HG03521 (cell line): ENCODE data around the gene PLEKHG4.

Experiments
- ATAC-seq: cut with Tn5 transposase; IDR thresholded peaks from one replicate; pipeline ENCODE4 v1.9.1; 2021; ENCODE audit warnings: mild to moderate bottlenecking, moderate library complexity; ENCODE audit not compliant: unreplicated experiment

Gene PLEKHG4

GRCh38 chr16:67245674-67246080 lies 33.7 kb upstream of the PLEKHG4 start:
- no peak for ATAC-seq

GRCh38 chr16:67246081-67246755 lies 33.1 kb upstream of the PLEKHG4 start:
- ATAC-seq: no peak

GRCh38 chr16:67246756-67247191 lies 32.6 kb upstream of the PLEKHG4 start:
- ATAC-seq: no peak

- peak; percentile 55 for ATAC-seq
These were observed 31.9 kb upstream of the PLEKHG4 start, which contains the start of gene FHOD1 for GRCh38 chr16:67247192-67248072. TSS of gene FHOD1 (minus strand) at chr16:67247481. CDS start at chr16:67247410, 71 bp downstream.

GRCh38 chr16:67248073-67248400 lies 31.3 kb upstream of the PLEKHG4 start:
- ATAC-seq: no peak

- ATAC-seq: no peak
These were observed 30.7 kb upstream of the PLEKHG4 start, which contains the start of gene SLC9A5 for GRCh38 chr16:67248401-67249177. TSS of gene SLC9A5 (plus strand) at chr16:67248979. CDS start at chr16:67249015, 36 bp downstream.

- ATAC-seq: no peak
These were observed 29.9 kb upstream of the PLEKHG4 start for GRCh38 chr16:67249178-67250044.

GRCh38 chr16:67250045-67250327 lies 29.3 kb upstream of the PLEKHG4 start:
- no peak for ATAC-seq

GRCh38 chr16:67252609-67253497 lies 26.5 kb upstream of the PLEKHG4 start:
- no peak for ATAC-seq

GRCh38 chr16:67254801-67255552 lies 24.4 kb upstream of the PLEKHG4 start:
- ATAC-seq: no peak

GRCh38 chr16:67255553-67256221 lies 23.6 kb upstream of the PLEKHG4 start:
- ATAC-seq: no peak

- ATAC-seq: no peak
These were observed 22.6 kb upstream of the PLEKHG4 start for GRCh38 chr16:67256701-67257230.

GRCh38 chr16:67257486-67258160 lies 21.7 kb upstream of the PLEKHG4 start:
- ATAC-seq: no peak

- no peak for ATAC-seq
These were observed 21.0 kb upstream of the PLEKHG4 start for GRCh38 chr16:67258161-67258835.

GRCh38 chr16:67259705-67260104 lies 19.6 kb upstream of the PLEKHG4 start:
- no peak for ATAC-seq

GRCh38 chr16:67260426-67261063 lies 18.8 kb upstream of the PLEKHG4 start:
- ATAC-seq: no peak
